ENCODE data around the gene DGKG.

DGKG gene

GRCh38 chr3:186143250-186143649 is 218.8 kb downstream of the DGKG start:
- DNase-seq (ENCODE audit: low read depth in 2 of 2), result no peak

- DNase-seq (ENCODE audit: low read depth in 2 of 2), result no peak
Observed at GRCh38 chr3:186142393-186142932, 219.6 kb downstream of the DGKG start.

GRCh38 chr3:186141790-186142189 is 220.2 kb downstream of the DGKG start:
- no peak for DNase-seq (ENCODE audit: low read depth in 2 of 2)

- no peak for DNase-seq (ENCODE audit: low read depth in 2 of 2)
Observed at GRCh38 chr3:186138272-186138981, 223.6 kb downstream of the DGKG start.

- no peak for DNase-seq (ENCODE audit: low read depth in 2 of 2)
Observed at GRCh38 chr3:186137051-186137685, 224.9 kb downstream of the DGKG start.

GRCh38 chr3:186133980-186134379 is 228.1 kb downstream of the DGKG start:
- DNase-seq (ENCODE audit: low read depth in 2 of 2), result no peak

GRCh38 chr3:186132487-186132886 is 229.5 kb downstream of the DGKG start:
- DNase-seq (ENCODE audit: low read depth in 2 of 2), result no peak

- no peak for DNase-seq (ENCODE audit: low read depth in 2 of 2)
Observed at GRCh38 chr3:186129206-186129605, 232.8 kb downstream of the DGKG start.

- DNase-seq (ENCODE audit: low read depth in 2 of 2), result no peak
Observed at GRCh38 chr3:186128158-186128557, 233.9 kb downstream of the DGKG start.

- DNase-seq (ENCODE audit: low read depth in 2 of 2), result no peak
Observed at GRCh38 chr3:186127463-186127862, 234.6 kb downstream of the DGKG start.

GRCh38 chr3:186125118-186125517 is 236.9 kb downstream of the DGKG start:
- no peak for DNase-seq (ENCODE audit: low read depth in 2 of 2)

- no peak for DNase-seq (ENCODE audit: low read depth in 2 of 2)
Observed at GRCh38 chr3:186124592-186124991, 237.4 kb downstream of the DGKG start.

GRCh38 chr3:186123012-186123411 is 239.0 kb downstream of the DGKG start:
- no peak for DNase-seq (ENCODE audit: low read depth in 2 of 2)

GRCh38 chr3:186121968-186122367 is 240.1 kb downstream of the DGKG start:
- DNase-seq (ENCODE audit: low read depth in 2 of 2), result no peak

GRCh38 chr3:186121278-186121677 is 240.8 kb downstream of the DGKG start:
- no peak for DNase-seq (ENCODE audit: low read depth in 2 of 2)

GRCh38 chr3:186119499-186119898 is 242.5 kb downstream of the DGKG start:
- DNase-seq (ENCODE audit: low read depth in 2 of 2), result no peak

GRCh38 chr3:186118692-186119091 is 243.3 kb downstream of the DGKG start:
- DNase-seq (ENCODE audit: low read depth in 2 of 2), result no peak

GRCh38 chr3:186117521-186118134 is 244.4 kb downstream of the DGKG start:
- DNase-seq (ENCODE audit: low read depth in 2 of 2), result no peak

GRCh38 chr3:186115239-186115996 is 246.6 kb downstream of the DGKG start:
- DNase-seq (ENCODE audit: low read depth in 2 of 2), result no peak

GRCh38 chr3:186110975-186111974 is 250.8 kb downstream of the DGKG start:
- DNase-seq (ENCODE audit: low read depth in 2 of 2), result no peak
